IMR-90 (cell line): ENCODE results near the gene EFNA5. TPM values are rescaled to one million over a fixed set of nuclear protein-coding genes. Genes with fewer than 3 reads are reported as not detected.

Experiments used
- ATAC-seq: fragments of 200-7000 bp; cut with Tn5 transposase; 2 replicates; pipeline ENCODE4 v1.9.1; 2020; ENCODE audit warnings: low read depth, mild to moderate bottlenecking, moderate library complexity
- BruUV-seq: library from RNA; stranded (reverse); fragments of 400-500 nt; replicated peaks from 2 replicates; lab custom pipeline; 2021; lab: Mats Ljungman, UMichigan
- CTCF ChIA-PET: fragments of 300-600 bp; formaldehyde crosslinking; extraction: SDS; loops from one replicate; lab custom pipeline; 2021; ENCODE audit warnings: antibody characterized with exemption; lab: Yijun Ruan, JAX
- POLR2A ChIA-PET: fragments of 300-600 bp; sonication (Branson Sonifier 250); formaldehyde crosslinking; loops from one replicate; lab custom pipeline; 2022; ENCODE audit warnings: antibody characterized with exemption; ENCODE audit not compliant: unreplicated experiment; lab: Charles Lee
- DNase-seq: peaks from one replicate; pipeline ENCODE4 v3.0.0; 2013
- H2AFZ ChIP-seq: replicated peaks from 2 replicates; pipeline ENCODE3; 2013; ENCODE audit warnings: low read length, mild to moderate bottlenecking; ENCODE audit not compliant: poor library complexity
- H2AK5ac ChIP-seq: 2 replicates; pipeline ENCODE4 v1.6.1; 2013; ENCODE audit warnings: low read depth, low read length, inconsistent platforms
- H2AK9ac ChIP-seq: replicated peaks from 2 replicates; pipeline ENCODE3; 2013; ENCODE audit warnings: mild to moderate bottlenecking, low read depth, low read length, moderate library complexity; ENCODE audit not compliant: poor library complexity
- H2BK120ac ChIP-seq: 2 replicates; pipeline ENCODE4 v1.6.1; 2013; ENCODE audit warnings: low read depth, low read length, inconsistent platforms
- H2BK15ac ChIP-seq: 3 replicates; pipeline ENCODE4 v1.6.1; 2013; ENCODE audit warnings: low read depth, low read length, inconsistent platforms
- H2BK20ac ChIP-seq: 2 replicates; pipeline ENCODE4 v1.6.1; 2013; ENCODE audit warnings: low read depth, mild to moderate bottlenecking, inconsistent platforms, low read length, moderate library complexity
- H2BK5ac ChIP-seq: 2 replicates; pipeline ENCODE4 v1.6.1; 2013; ENCODE audit warnings: mild to moderate bottlenecking, low read depth, low read length, inconsistent platforms; ENCODE audit not compliant: poor library complexity, severe bottlenecking
- H3K14ac ChIP-seq: replicated peaks from 2 replicates; pipeline ENCODE4 v1.6.1; 2013; ENCODE audit warnings: low read depth, low read length, inconsistent platforms
- H3K18ac ChIP-seq: 2 replicates; pipeline ENCODE4 v1.6.1; 2013; ENCODE audit warnings: low read depth, low read length, control low read depth
- H3K23ac ChIP-seq: 2 replicates; pipeline ENCODE4 v1.6.1; 2013; ENCODE audit warnings: low read depth, low read length, inconsistent platforms
- H3K27ac ChIP-seq: 2 replicates; pipeline ENCODE4 v1.5.1; 2013; ENCODE audit warnings: mild to moderate bottlenecking, control low read depth, low read length; ENCODE audit not compliant: insufficient read depth
- H3K27me3 ChIP-seq: 2 replicates; pipeline ENCODE4 v1.6.1; 2013; ENCODE audit warnings: low read length; ENCODE audit not compliant: control insufficient read depth, insufficient read depth
- H3K36me3 ChIP-seq: 2 replicates; pipeline ENCODE4 v1.6.1; 2013; ENCODE audit warnings: low read length, mixed read lengths; ENCODE audit not compliant: control insufficient read depth, insufficient read depth
- H3K4ac ChIP-seq: 2 replicates; pipeline ENCODE4 v1.6.1; 2013; ENCODE audit warnings: low read depth, low read length, inconsistent platforms
- H3K4me1 ChIP-seq: 2 replicates; pipeline ENCODE4 v1.6.1; 2013; ENCODE audit warnings: low read length, mixed read lengths; ENCODE audit not compliant: control insufficient read depth, insufficient read depth
- H3K4me2 ChIP-seq: 2 replicates; pipeline ENCODE4 v1.6.1; 2013; ENCODE audit warnings: low read depth, mild to moderate bottlenecking, control low read depth, low read length, moderate library complexity
- H3K4me3 ChIP-seq: 2 replicates; pipeline ENCODE4 v1.5.1; 2013; ENCODE audit warnings: low read depth, mild to moderate bottlenecking, control low read depth, low read length, moderate library complexity; ENCODE audit not compliant: insufficient read depth
- H3K56ac ChIP-seq: 2 replicates; pipeline ENCODE4 v1.6.1; 2013; ENCODE audit warnings: low read length, inconsistent platforms; ENCODE audit not compliant: insufficient read depth; ENCODE audit errors: extremely low read depth
- H3K79me1 ChIP-seq, 2 experiments: 2 replicates each; pipeline ENCODE4 v1.6.1; 2013; ENCODE audit warnings: low read length in 2 of 2, inconsistent platforms in 1 of 2, low read depth in 1 of 2
- H3K9ac ChIP-seq: 2 replicates; pipeline ENCODE4 v1.6.1; 2013; ENCODE audit warnings: low read depth, low read length, control low read depth
- H3K9me1 ChIP-seq: 2 replicates; pipeline ENCODE4 v1.6.1; 2013; ENCODE audit warnings: low read length, inconsistent platforms; ENCODE audit not compliant: insufficient read depth
- H3K9me3 ChIP-seq: 2 replicates; pipeline ENCODE4 v1.6.1; 2013; ENCODE audit warnings: low read length; ENCODE audit not compliant: control insufficient read depth, insufficient read depth
- H4K20me1 ChIP-seq: 2 replicates; pipeline ENCODE4 v1.6.1; 2013; ENCODE audit warnings: low read length, inconsistent platforms; ENCODE audit not compliant: insufficient read depth
- H4K5ac ChIP-seq: 2 replicates; pipeline ENCODE4 v1.6.1; 2013; ENCODE audit warnings: mild to moderate bottlenecking, low read depth, low read length, control low read depth
- H4K8ac ChIP-seq, 2 experiments: 2 replicates each; pipeline ENCODE4 v1.6.1; 2013; ENCODE audit warnings: low read depth in 2 of 2, low read length in 2 of 2, control low read depth in 1 of 2, inconsistent platforms in 1 of 2
- H4K91ac ChIP-seq: 2 replicates; pipeline ENCODE4 v1.6.1; 2013; ENCODE audit warnings: low read depth, low read length, inconsistent platforms; ENCODE audit not compliant: insufficient read depth
- BHLHE40 ChIP-seq: fragments of 150-350 bp; IDR thresholded peaks from 2 replicates; pipeline ENCODE4 v1.6.1; 2016; ENCODE audit warnings: mild to moderate bottlenecking, low read depth, low read length
- CEBPB ChIP-seq: IDR thresholded peaks from 2 replicates; pipeline ENCODE4 v1.6.1; 2012; ENCODE audit warnings: low read depth, low read length, improper control_type of control experiment
- CHD1 ChIP-seq: IDR thresholded peaks from 2 replicates; pipeline ENCODE4 v1.6.1; 2012; ENCODE audit warnings: low read depth, low read length, improper control_type of control experiment
- FOS ChIP-seq: fragments of 150-350 bp; IDR thresholded peaks from 2 replicates; pipeline ENCODE4 v1.6.1; 2016; ENCODE audit warnings: low read depth, low read length
- MAFK ChIP-seq: IDR thresholded peaks from 2 replicates; pipeline ENCODE4 v1.6.1; 2012; ENCODE audit warnings: low read depth, low read length, improper control_type of control experiment
- MAZ ChIP-seq: IDR thresholded peaks from 2 replicates; pipeline ENCODE4 v1.6.1; 2012; ENCODE audit warnings: low read depth, mild to moderate bottlenecking, low read length, improper control_type of control experiment, moderate library complexity, borderline replicate concordance
- NFE2L2 ChIP-seq: fragments of 150-350 bp; IDR thresholded peaks from 2 replicates; pipeline ENCODE4 v1.6.1; 2016; ENCODE audit warnings: low read depth, mild to moderate bottlenecking, low read length
- POLR2A ChIP-seq: IDR thresholded peaks from 2 replicates; pipeline ENCODE4 v1.6.1; 2012; ENCODE audit warnings: mild to moderate bottlenecking, low read depth, low read length
- RAD21 ChIP-seq: IDR thresholded peaks from 2 replicates; pipeline ENCODE4 v1.6.1; 2012; ENCODE audit warnings: low read length, improper control_type of control experiment
- RCOR1 ChIP-seq: IDR thresholded peaks from 2 replicates; pipeline ENCODE4 v1.6.1; 2012; ENCODE audit warnings: mild to moderate bottlenecking, low read length, improper control_type of control experiment; ENCODE audit not compliant: insufficient replicate concordance
- RFX5 ChIP-seq: IDR thresholded peaks from 2 replicates; pipeline ENCODE4 v1.8.0; 2012; ENCODE audit warnings: low read depth, mild to moderate bottlenecking, low read length, moderate library complexity
- SMC3 ChIP-seq: fragments of 150-350 bp; IDR thresholded peaks from 2 replicates; pipeline ENCODE4 v1.6.1; 2016; ENCODE audit warnings: low read depth, mild to moderate bottlenecking, antibody characterized with exemption, low read length, moderate library complexity
- USF2 ChIP-seq: fragments of 150-350 bp; IDR thresholded peaks from 2 replicates; pipeline ENCODE4 v1.6.1; 2017; ENCODE audit warnings: mild to moderate bottlenecking, antibody characterized with exemption, low read length, low read depth
- WGBS, 2 experiments: methylation state at CpG; one replicate each; pipeline versions ENCODE4 v1.1.5 to v1.1.7; 2013; ENCODE audit warnings: missing lambda C conversion rate in 2 of 2; ENCODE audit not compliant: insufficient read length in 1 of 2; ENCODE audit errors: extremely low coverage in 2 of 2; 5-methylcytosine and 5-hydroxymethylcytosine counted together
- dilution Hi-C: fragments of 300-500 bp; cut with HindIII; formaldehyde crosslinking; loops from one replicate; pipeline ENCODE4 v1.14.3; 2018; ENCODE audit warnings: low sequenced_read_pairs; ENCODE audit not compliant: unreplicated experiment
- in situ Hi-C: fragments of 300-500 bp; cut with MboI; formaldehyde crosslinking; loops from 3 replicates; pipeline ENCODE4 v1.14.3; 2019; ENCODE audit warnings: low sequenced_read_pairs, inconsistent platforms, mixed read lengths
- intact Hi-C: fragments of 100-400 bp; cut with micrococcal nuclease; formaldehyde crosslinking; loops from 2 replicates; pipeline ENCODE4 v1.10.0; 2022
- polyA plus RNA-seq, 3 experiments: library from polyadenylated mRNA; depleted of rRNA; stranded (reverse); fragments of >200 nt; gene quantifications; 2 replicates each; pipeline ENCODE4 v1.2.3, GENCODE V29; 2012; ENCODE audit warnings: low replicate concordance in 1 of 3
- total RNA-seq: library from RNA; depleted of rRNA; stranded (reverse); fragments of >200 nt; gene quantifications from 2 replicates; pipeline ENCODE4 v1.2.3, GENCODE V29; 2012
- TF ChIP-seq, protein P1 (sequence below): fragments of 150-350 bp; IDR thresholded peaks from 2 replicates; pipeline ENCODE4 v1.6.1; 2016; ENCODE audit warnings: low read depth, mild to moderate bottlenecking, low read length, moderate library complexity, borderline replicate concordance

EFNA5 gene
- total and polyA plus RNA-seq, 2 of the 4 experiments (the other 2 are of a cell fraction), result 1.5 to 1.6 TPM

GRCh38 chr5:107428303-107428813, 242.4 kb downstream of the EFNA5 start:
- POLR2A ChIA-PET, result no interaction called here
- Histone ChIP-seq H4K91ac (no peak overlapping the region), H3K56ac (no peak overlapping the region), H3K36me3 (no peaks in the 10 kb centered on the region), H4K20me1 (no peaks in the 10 kb centered on the region), H2AK5ac (no peak overlapping the region), H4K5ac (no peak overlapping the region), H4K8ac (peak overlapping the region in 1 of 2 experiments; percentile 31; a peak in 1 of 4 replicates), H3K4me1 (peaks cover 11% of the 10 kb centered on the region), H3K4me2 (peak overlapping the region; percentile 6; the same call in 1 of the 2 replicates), H3K27me3 (no peaks in the 10 kb centered on the region), H3K9me1 (peaks cover 3% of the 10 kb centered on the region), H2BK15ac (peak overlapping the region; percentile 18; the same call in 1 of the 3 replicates), H2AK9ac (no peak overlapping the region), H3K79me1 (peaks cover 0 to 4% of the 10 kb centered on the region in 2 experiments; a peak in 1 of 4 replicates), H3K18ac (no peak overlapping the region), H3K9ac (no peak overlapping the region), H3K4ac (no peak overlapping the region), H3K4me3 (no peak overlapping the region), H3K9me3 (no peaks in the 10 kb centered on the region), H2AFZ (no peak overlapping the region), H3K23ac (no peak overlapping the region), H2BK5ac (no peak overlapping the region), H3K27ac (no peak overlapping the region), H2BK120ac (0 out of 2 replicates have a peak overlapping the region, but pooled peaks have one; percentile 10), H3K14ac (no peak overlapping the region), H2BK20ac (no peak overlapping the region)
- dilution Hi-C loops (no loop called here), in situ Hi-C loops (no loop called here), intact Hi-C loops (no loop called here)
- TF ChIP-seq USF2, result no peak
- no peak for TF ChIP-seq CHD1
- TF ChIP-seq SMC3, result no peak
- TF ChIP-seq, protein P1, sequence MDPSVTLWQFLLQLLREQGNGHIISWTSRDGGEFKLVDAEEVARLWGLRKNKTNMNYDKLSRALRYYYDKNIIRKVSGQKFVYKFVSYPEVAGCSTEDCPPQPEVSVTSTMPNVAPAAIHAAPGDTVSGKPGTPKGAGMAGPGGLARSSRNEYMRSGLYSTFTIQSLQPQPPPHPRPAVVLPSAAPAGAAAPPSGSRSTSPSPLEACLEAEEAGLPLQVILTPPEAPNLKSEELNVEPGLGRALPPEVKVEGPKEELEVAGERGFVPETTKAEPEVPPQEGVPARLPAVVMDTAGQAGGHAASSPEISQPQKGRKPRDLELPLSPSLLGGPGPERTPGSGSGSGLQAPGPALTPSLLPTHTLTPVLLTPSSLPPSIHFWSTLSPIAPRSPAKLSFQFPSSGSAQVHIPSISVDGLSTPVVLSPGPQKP, result no peak
- TF ChIP-seq RFX5, result no peak
- TF ChIP-seq RAD21, result no peak
- TF ChIP-seq MAZ, result no peak
- no peak for TF ChIP-seq FOS
- no peak for TF ChIP-seq NFE2L2
- TF ChIP-seq RCOR1, result no peak
- no peak for TF ChIP-seq CEBPB
- TF ChIP-seq MAFK, result no peak
- TF ChIP-seq POLR2A, result no peak
- no peak for TF ChIP-seq BHLHE40
- BruUV-seq, result no TSS peak
- WGBS, 2 experiments, result no CpG with 5 or more reads among the region's 4 CpGs
- no peak for ATAC-seq
- CTCF ChIA-PET, result interaction anchor here (1.3 kb wide), 1 partner anchor 52 kb away, joined by 3 read pairs; no protein-coding TSS in a partner anchor
- no peak for DNase-seq
